Right cardiac atrium (tissue), 5 donors: ENCODE measurements around the gene VTI1A. TPM values are rescaled to one million over a fixed set of nuclear protein-coding genes. Genes with fewer than 3 reads are reported as not detected.

ENCODE experiments used
- ATAC-seq, 2 donors: fragments of 200-7000 bp; cut with Tn5 transposase; one replicate each; pipeline versions ENCODE4 v1.8.0 to v1.9.1; 2020; ENCODE audit warnings: moderate library complexity in 2 of 2, mild to moderate bottlenecking in 1 of 2
- DNase-seq, 3 donors: peaks; one replicate each; pipeline ENCODE4 v3.0.0-alpha.2; 2020
- H3K27ac ChIP-seq: one replicate; pipeline ENCODE4 v1.5.1; 2013; ENCODE audit warnings: mild to moderate bottlenecking, low read length, control low read depth, moderate library complexity
- H3K27me3 ChIP-seq: one replicate; pipeline ENCODE4 v1.6.1; 2013; ENCODE audit not compliant: control insufficient read depth, insufficient read depth
- H3K4me1 ChIP-seq: one replicate; pipeline ENCODE4 v1.6.1; 2013; ENCODE audit warnings: low read length; ENCODE audit not compliant: control insufficient read depth, insufficient read depth
- H3K4me3 ChIP-seq: one replicate; pipeline ENCODE4 v1.5.1; 2013; ENCODE audit warnings: low read length, control low read depth
- H3K9me3 ChIP-seq: one replicate; pipeline ENCODE4 v1.6.1; 2013; ENCODE audit warnings: low read length; ENCODE audit not compliant: control insufficient read depth
- WGBS: extraction: QIAGEN DNeasy Blood & Tissue Kit; methylation state at CpG from one replicate; pipeline ENCODE4 v1.1.7; 2013; 5-methylcytosine and 5-hydroxymethylcytosine counted together
- intact Hi-C, 4 donors: fragments of 100-400 bp; cut with DNase I; formaldehyde crosslinking; loops; one replicate each; pipeline versions ENCODE4 v1.11.0 to v1.14.0; 2022 to 2023
- polyA plus RNA-seq: library from polyadenylated mRNA; stranded (reverse); fragments of 200-250 nt; gene quantifications from one replicate; pipeline ENCODE4 v1.2.3, GENCODE V29; 2013
- total RNA-seq, 4 donors: library from RNA; stranded (reverse); fragmentation: NEBNext Ultra II Directional; extraction: Animal tissue kit (Norgen Biotek cat#: 25700); gene quantifications; one replicate each; pipeline ENCODE4 v1.2.1, GENCODE V29; 2021
- donor health status: healthy with polysubstance abuse.
- donor health status: DM: no; HTN: yes; CAD: no.
- donor health status: DM: no; HTN: no; CAD: no.
- donor health status: DM: no; HTN: yes; CAD: no; lungs with severe emphysema.
- donor health status: DM: yes; HTN: yes; CAD: no.

Gene VTI1A
- total and polyA plus RNA-seq, 5 donors, result 9.1 to 22.5 (median 19.7) TPM

- no peak overlapping the region for H3K4me3 ChIP-seq
- intact Hi-C loops, result no loop called here
- no peak overlapping the region for H3K27ac ChIP-seq
- peaks cover under 1% of the 10 kb centered on the region for H3K4me1 ChIP-seq
- no peaks in the 10 kb centered on the region for H3K27me3 ChIP-seq
- no peaks in the 10 kb centered on the region for H3K9me3 ChIP-seq
- DNase-seq (no peak), ATAC-seq (no peak)
- 95% methylated on average over 2 of the region's 2 CpGs for WGBS
Observed at GRCh38 chr10:112658465-112658864, 211.4 kb downstream of the VTI1A start.

- H3K9me3 ChIP-seq, result no peaks in the 10 kb centered on the region
- ATAC-seq (no peak), DNase-seq (no peak)
- no peaks in the 10 kb centered on the region for H3K27me3 ChIP-seq
- WGBS, result 75% methylated on average over 6 of the region's 6 CpGs
- no peak overlapping the region for H3K4me3 ChIP-seq
- intact Hi-C loops, result no loop called here
- H3K27ac ChIP-seq, result no peak overlapping the region
- peaks cover 2% of the 10 kb centered on the region for H3K4me1 ChIP-seq
Observed at GRCh38 chr10:112658900-112659638, 212.1 kb downstream of the VTI1A start.

GRCh38 chr10:112663234-112664125, 216.5 kb downstream of the VTI1A start:
- peaks cover 2% of the 10 kb centered on the region for H3K4me1 ChIP-seq
- no peak for ATAC-seq
- no peak for DNase-seq
- no peak overlapping the region for H3K4me3 ChIP-seq
- no peaks in the 10 kb centered on the region for H3K27me3 ChIP-seq
- no peaks in the 10 kb centered on the region for H3K9me3 ChIP-seq
- 87% methylated on average over 6 of the region's 6 CpGs for WGBS
- no peak overlapping the region for H3K27ac ChIP-seq
- intact Hi-C loops, result no loop called here

- no peak overlapping the region for H3K27ac ChIP-seq
- no peak overlapping the region for H3K4me3 ChIP-seq
- no peak for ATAC-seq
- no peaks in the 10 kb centered on the region for H3K27me3 ChIP-seq
- intact Hi-C loops, result no loop called here
- DNase-seq, result no peak
- no peaks in the 10 kb centered on the region for H3K9me3 ChIP-seq
- peaks cover 2% of the 10 kb centered on the region for H3K4me1 ChIP-seq
Observed at GRCh38 chr10:112666094-112666493, 219.1 kb downstream of the VTI1A start.

DNA sequence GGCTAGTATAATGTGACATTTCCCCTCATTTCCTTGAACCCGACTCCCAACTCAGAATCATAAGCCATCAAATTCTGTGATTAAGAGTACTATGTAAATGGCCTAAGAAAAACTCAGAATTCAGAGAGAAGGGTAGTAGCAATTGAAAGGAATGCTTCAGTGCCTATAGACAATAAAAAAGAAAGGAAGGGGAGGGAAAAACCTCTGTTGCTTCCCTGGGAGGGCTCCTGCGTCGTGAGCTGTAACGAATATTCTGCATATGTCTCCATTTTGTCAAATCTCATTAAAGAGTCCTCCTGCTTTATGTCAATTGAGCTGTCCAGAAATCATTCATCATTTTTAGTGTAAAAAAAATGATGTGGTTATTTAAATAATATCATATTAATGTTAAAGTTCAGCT, 223.0 kb downstream of the VTI1A start:
- no peaks in the 10 kb centered on the region for H3K9me3 ChIP-seq

GRCh38 chr10:112671743-112672142, 224.7 kb downstream of the VTI1A start:
- Histone ChIP-seq H3K4me1 (no peaks in the 10 kb centered on the region), H3K9me3 (no peaks in the 10 kb centered on the region), H3K4me3 (no peak overlapping the region), H3K27ac (no peak overlapping the region), H3K27me3 (no peaks in the 10 kb centered on the region)
- DNase-seq (no peak), ATAC-seq (no peak)
- intact Hi-C loops, result no loop called here
- WGBS, result 87% methylated on average over 4 of the region's 4 CpGs

More for the DNA sequence above, 223.0 kb downstream of the VTI1A start:
- no peaks in the 10 kb centered on the region for H3K4me1 ChIP-seq
- WGBS, result 95% methylated on average over 4 of the region's 4 CpGs
- no peak overlapping the region for H3K27ac ChIP-seq
- H3K4me3 ChIP-seq, result no peak overlapping the region
- ATAC-seq, result no peak
- intact Hi-C loops, result no loop called here
- no peaks in the 10 kb centered on the region for H3K27me3 ChIP-seq
- no peak for DNase-seq

DNA sequence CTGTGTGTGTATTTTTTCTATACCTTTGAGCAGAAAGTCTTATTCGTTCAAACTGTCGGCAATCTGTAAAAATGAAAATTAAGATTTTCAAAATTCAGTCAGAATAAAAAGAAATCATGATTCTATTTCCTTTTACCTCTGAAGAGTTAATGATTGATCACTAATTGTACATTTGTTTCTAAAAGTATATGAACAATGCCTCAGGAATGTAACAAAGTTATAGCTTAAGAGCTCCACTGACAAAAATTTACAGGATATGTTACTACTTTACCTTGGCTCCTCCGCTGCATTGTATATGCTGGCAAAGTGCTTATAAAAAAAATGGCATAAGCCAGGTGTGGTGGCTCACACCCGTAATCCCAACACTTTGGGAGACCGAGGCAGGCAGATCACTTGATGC, 225.7 kb downstream of the VTI1A start:
- intact Hi-C loops, result no loop called here
- no peaks in the 10 kb centered on the region for H3K4me1 ChIP-seq
- H3K27me3 ChIP-seq, result no peaks in the 10 kb centered on the region
- no peak overlapping the region for H3K4me3 ChIP-seq
- H3K27ac ChIP-seq, result no peak overlapping the region
- H3K9me3 ChIP-seq, result no peaks in the 10 kb centered on the region
- no peak for DNase-seq
- 97% methylated on average over 5 of the region's 5 CpGs for WGBS
- ATAC-seq, result no peak

DNA sequence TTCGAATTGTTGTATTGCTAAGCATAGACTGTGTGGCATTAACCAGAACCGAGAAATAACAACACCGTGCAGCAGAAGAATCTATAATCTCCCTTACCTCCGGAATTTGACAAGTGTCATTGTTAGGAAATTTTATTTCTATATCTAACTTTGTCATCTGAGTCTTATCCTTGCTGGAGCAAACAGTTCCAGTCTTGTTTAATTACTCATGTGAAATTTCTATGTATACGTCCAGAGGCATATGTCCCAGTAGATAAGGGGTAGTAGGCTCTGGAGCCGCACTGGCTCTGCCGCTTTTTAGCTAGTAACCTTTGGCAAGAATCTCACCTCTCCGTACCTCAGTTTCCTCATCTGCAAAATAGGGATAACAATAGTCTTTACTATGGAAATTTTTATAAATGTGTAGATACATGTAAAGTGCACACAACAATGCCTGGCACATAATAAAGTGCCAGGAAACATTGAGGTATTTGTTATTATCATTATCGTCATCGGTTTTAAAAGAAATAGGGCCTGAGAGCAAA, 228.6 kb downstream of the VTI1A start:
- H3K9me3 ChIP-seq, result no peaks in the 10 kb centered on the region
- no peaks in the 10 kb centered on the region for H3K27me3 ChIP-seq
- H3K4me3 ChIP-seq, result no peak overlapping the region
- ATAC-seq (no peak), DNase-seq (no peak)
- 95% methylated on average over 10 of the region's 10 CpGs for WGBS
- no peak overlapping the region for H3K27ac ChIP-seq
- intact Hi-C loops, result no loop called here
- H3K4me1 ChIP-seq, result no peaks in the 10 kb centered on the region

- Histone ChIP-seq H3K27ac (no peak overlapping the region), H3K4me3 (no peak overlapping the region), H3K9me3 (no peaks in the 10 kb centered on the region), H3K4me1 (no peaks in the 10 kb centered on the region), H3K27me3 (no peaks in the 10 kb centered on the region)
- WGBS, result 63% methylated on average over 5 of the region's 5 CpGs
- ATAC-seq (no peak), DNase-seq (no peak)
- intact Hi-C loops, result no loop called here
Observed at GRCh38 chr10:112677689-112678088, 230.7 kb downstream of the VTI1A start.

GRCh38 chr10:112678581-112678980, 231.6 kb downstream of the VTI1A start:
- H3K27ac ChIP-seq, result no peak overlapping the region
- H3K27me3 ChIP-seq, result no peaks in the 10 kb centered on the region
- H3K9me3 ChIP-seq, result no peaks in the 10 kb centered on the region
- intact Hi-C loops, result no loop called here
- no peak overlapping the region for H3K4me3 ChIP-seq
- WGBS, result 82% methylated on average over 7 of the region's 7 CpGs
- H3K4me1 ChIP-seq, result no peaks in the 10 kb centered on the region
- DNase-seq (no peak), ATAC-seq (no peak)

DNA sequence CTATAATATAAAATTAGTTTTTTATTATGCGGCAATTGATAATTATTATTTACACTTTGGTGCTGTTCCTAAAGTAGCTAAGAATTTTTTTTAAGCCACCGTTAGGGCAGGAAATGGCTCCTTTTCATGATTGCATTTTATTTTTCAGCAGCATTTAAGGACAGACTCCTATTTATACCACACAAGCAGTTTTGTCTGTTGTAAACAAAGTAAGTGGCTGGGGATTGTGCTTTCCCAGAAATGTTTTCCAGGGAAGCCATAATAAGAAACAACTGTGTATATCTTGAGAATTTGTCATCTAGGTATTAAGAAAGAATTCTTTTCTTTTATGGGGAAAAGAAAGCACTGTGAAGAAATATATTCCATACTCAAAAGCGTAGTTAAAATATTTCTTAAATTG, 232.0 kb downstream of the VTI1A start:
- no peak overlapping the region for H3K4me3 ChIP-seq
- ATAC-seq (no peak), DNase-seq (no peak)
- H3K27ac ChIP-seq, result no peak overlapping the region
- WGBS, result 82% methylated on average over 3 of the region's 3 CpGs
- no peaks in the 10 kb centered on the region for H3K9me3 ChIP-seq
- intact Hi-C loops, result no loop called here
- H3K27me3 ChIP-seq, result no peaks in the 10 kb centered on the region
- H3K4me1 ChIP-seq, result no peaks in the 10 kb centered on the region
